ENCODE data around the gene FGFR3.
A peak's percentile ranks its signal among the peaks of the same experiment; 100 is the strongest.
"Not testable (repeated sequence)": the region's sequence is repeated elsewhere in the genome, so short reads cannot be mapped to it uniquely, and the experiment has no call there.

Gene FGFR3

DNA sequence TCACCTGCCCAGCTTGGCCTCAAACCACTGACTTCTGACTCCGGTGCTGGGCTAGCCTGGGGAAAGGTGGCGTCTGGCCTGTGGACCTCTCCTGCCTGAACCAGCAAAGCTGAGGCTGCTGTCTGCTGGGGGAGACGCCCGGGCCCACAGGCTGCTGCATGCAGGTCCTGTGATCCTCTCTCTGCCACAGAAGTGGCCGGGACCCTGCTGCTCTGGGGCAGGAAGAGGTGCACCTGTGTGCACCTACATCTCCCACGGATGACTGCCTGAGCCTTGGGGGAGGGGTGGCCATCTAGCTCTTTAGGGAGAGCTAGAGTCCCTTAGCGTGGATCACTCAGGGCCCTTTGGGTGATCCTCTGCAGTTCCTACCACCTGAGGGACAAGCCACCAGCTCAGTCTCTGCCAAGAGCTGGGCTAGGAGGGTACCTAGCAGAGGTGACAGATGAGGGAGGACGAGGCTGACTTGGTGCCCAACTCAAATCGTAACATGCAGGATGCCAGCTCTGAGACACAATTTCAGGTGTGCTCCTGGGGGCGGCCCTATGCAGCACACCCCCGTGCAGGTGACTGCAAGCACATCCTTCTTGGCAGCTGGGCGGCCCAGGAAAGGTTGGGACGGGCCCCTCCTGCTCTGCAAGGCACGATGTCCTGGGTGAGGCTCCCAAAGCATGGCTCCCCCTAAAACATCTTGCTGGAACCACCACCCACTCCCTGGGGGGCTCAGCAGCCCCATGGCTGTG lies 40.4 kb downstream of the FGFR3 start:
- Mint-ChIP-seq H3K4me3 (no peak overlapping the region), H3K27ac (no peak overlapping the region), H3K9me3 (no peaks in the 10 kb centered on the region), H3K4me1 (peaks cover 8% of the 10 kb centered on the region), H3K27me3 (no peaks in the 10 kb centered on the region), H3K36me3 (ENCODE audit: low read depth) (peaks cover 38% of the 10 kb centered on the region)
- ATAC-seq (peak; percentile 6), DNase-seq (no peak)

DNA sequence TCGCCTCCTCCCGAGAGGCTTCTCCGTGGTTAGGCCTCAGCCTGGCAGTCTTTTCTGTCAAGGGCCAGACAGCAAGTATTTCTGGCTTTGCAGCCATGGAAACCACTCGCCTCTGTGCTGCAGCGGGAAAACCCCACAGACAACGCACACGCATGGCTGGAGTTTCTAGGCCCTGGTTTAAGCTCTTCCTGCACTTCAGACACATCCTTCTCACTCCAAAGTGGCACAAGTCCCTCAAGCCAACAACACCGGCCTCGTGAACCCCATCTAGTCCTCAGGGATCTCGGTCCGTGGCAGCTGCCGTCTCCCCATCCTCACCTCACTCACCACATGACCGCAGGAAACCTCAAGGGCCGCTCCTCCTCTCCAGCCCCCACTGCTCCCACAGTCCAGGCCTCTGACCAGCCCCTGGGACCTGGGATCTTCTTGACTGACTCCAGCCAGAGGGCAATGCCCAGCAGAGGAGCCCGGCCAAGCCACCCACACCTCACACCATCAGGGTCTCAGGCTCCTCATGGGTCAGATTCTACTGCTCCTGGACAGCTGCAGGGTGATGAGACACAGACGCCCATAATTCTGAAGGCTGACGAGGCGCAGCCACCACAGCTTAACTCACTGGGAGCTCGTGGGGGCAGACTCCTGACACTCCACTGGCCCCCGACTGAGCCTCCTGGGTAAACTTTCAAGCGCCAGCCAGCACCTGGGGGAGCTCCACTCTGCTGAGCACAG lies 41.1 kb downstream of the FGFR3 start:
- ATAC-seq (peak; percentile 53), DNase-seq (no peak)
- Mint-ChIP-seq H3K9me3 (no peaks in the 10 kb centered on the region), H3K4me1 (peaks cover 8% of the 10 kb centered on the region), H3K4me3 (no peak overlapping the region), H3K27me3 (no peaks in the 10 kb centered on the region), H3K27ac (peak overlapping the region; percentile 80), H3K36me3 (ENCODE audit: low read depth) (peaks cover 42% of the 10 kb centered on the region)

DNA sequence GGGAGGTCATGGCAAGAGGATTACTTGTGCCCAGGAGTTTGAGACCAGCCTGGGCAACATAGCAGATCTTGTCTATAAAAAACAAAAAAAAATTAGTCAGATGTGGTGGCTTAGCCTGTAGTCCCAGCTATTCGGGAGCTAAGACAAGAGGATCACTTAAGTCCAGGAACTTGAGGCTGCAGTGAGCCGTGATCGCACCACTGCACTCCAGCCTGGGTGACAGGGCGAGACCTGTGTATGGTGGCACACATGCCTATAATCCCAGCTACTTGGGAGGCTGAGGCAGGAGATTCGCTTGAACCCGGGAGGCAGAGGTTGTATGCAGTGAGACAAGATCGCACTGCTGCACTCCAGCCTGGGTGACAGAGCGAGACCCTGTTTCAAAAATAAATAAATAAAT lies 42.7 kb downstream of the FGFR3 start:
- DNase-seq, H3K27me3 Mint-ChIP-seq, ATAC-seq, H3K9me3 Mint-ChIP-seq, H3K27ac Mint-ChIP-seq, H3K4me3 Mint-ChIP-seq, H3K4me1 Mint-ChIP-seq: not testable (repeated sequence)
- H3K36me3 Mint-ChIP-seq (ENCODE audit: low read depth), result peaks cover 38% of the 10 kb centered on the region

DNA sequence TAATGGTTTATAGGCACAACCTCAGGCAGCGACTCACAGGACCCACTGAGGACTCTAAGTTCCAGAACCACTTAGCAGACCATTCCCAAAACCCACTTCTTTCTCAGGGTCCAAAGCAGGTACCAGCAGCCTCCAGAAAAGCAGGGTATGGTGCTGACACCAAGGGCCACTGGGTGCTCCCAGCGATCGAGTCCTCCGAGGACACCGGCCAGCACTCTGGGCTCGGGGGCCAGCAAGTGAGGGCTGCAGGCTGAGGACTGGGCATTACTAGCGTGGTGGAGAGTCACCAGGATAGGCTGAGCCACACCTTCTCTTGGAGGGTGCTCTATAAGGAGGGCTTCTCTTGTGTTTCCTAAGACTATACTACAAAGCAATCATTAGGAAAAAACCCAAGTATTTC lies 43.6 kb downstream of the FGFR3 start:
- H3K9me3 Mint-ChIP-seq, result no peaks in the 10 kb centered on the region
- ATAC-seq (no peak), DNase-seq (no peak)
- no peak overlapping the region for H3K27ac Mint-ChIP-seq
- no peak overlapping the region for H3K4me3 Mint-ChIP-seq
- peaks cover 40% of the 10 kb centered on the region for H3K36me3 Mint-ChIP-seq (ENCODE audit: low read depth)
- peaks cover 8% of the 10 kb centered on the region for H3K4me1 Mint-ChIP-seq
- H3K27me3 Mint-ChIP-seq, result no peaks in the 10 kb centered on the region

DNA sequence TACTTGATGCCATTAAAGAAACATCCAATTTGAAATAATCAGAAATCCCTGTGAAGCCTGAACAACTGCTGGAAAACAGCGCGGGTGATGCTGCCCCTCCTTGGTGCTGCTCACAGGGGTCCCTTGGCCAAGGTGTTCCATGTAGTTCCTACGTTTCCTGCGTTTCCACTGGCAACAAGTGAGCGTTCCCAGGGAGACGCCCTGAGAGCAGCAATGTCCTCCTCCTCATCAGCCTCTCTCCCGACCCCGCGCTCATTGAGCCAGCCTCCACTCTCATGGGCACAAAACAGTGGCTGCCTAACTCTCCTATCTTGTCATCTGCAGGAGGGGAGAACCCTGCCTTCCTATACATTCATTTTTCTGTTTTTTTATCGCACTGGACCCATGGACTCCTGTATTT lies 44.0 kb downstream of the FGFR3 start:
- Mint-ChIP-seq H3K36me3 (ENCODE audit: low read depth) (peaks cover 38% of the 10 kb centered on the region), H3K9me3 (no peaks in the 10 kb centered on the region), H3K27ac (no peak overlapping the region), H3K27me3 (no peaks in the 10 kb centered on the region), H3K4me1 (peaks cover 8% of the 10 kb centered on the region), H3K4me3 (no peak overlapping the region)
- DNase-seq (no peak), ATAC-seq (no peak)

DNA sequence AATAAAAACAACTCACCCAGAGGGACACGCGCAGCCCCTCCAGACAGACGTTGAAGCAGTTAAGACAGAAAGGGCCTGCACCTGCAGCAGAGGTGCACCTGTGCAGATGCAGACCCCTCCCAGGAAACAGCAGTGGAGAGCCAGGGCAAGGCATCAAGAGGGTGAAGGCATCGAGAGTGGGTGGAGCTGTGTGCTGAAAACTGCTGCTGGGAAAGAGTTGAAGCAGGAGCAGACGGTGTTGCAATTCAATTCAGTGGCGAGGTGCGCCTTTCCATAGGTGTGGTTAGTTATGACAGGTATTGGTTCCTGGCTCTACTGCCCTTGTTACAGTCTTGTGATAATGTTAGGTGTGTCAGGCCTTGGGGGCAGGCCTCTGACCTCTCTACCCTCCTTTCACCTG lies 46.2 kb downstream of the FGFR3 start:
- Mint-ChIP-seq H3K27me3 (no peaks in the 10 kb centered on the region), H3K36me3 (ENCODE audit: low read depth) (peaks cover 43% of the 10 kb centered on the region), H3K27ac (no peak overlapping the region), H3K4me3 (no peak overlapping the region), H3K9me3 (no peaks in the 10 kb centered on the region), H3K4me1 (peaks cover 3% of the 10 kb centered on the region)
- DNase-seq, result no peak
- no peak for ATAC-seq

DNA sequence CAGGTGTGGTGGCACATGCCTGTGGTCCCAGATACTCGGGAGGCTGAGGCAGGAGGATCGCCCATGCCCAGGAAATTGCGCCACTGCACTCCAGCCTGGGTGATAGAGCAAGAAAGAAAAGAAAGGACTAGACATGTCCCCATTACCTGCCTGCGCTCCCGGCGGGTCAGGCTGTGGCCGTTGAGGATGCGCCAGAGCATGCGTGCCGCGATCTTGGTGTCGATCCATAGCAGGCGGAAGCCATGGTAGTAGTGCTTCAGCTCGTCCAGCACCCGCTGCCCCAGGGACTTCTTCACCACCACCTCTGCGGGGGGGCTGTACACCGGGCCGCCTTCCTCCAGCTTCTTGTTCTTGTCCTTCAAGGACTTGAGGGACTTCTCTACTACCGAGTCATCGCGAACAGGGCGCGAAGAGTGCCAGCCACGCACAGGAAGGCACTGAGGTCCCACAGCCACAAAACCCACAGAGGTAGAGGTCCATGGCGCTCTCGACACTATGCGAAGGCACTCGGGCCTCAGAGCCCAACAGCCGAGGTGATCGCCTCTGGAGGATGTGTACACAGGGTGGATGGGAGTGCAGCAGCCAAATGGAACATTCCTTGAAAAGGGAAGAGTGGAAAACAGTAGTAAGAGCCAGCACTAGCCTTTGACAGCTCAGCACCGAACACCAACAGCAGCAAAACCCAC lies 48.3 kb downstream of the FGFR3 start:
- Mint-ChIP-seq H3K27ac (no peak overlapping the region), H3K4me1 (no peaks in the 10 kb centered on the region), H3K36me3 (ENCODE audit: low read depth) (peaks cover 36% of the 10 kb centered on the region), H3K27me3 (no peaks in the 10 kb centered on the region), H3K9me3 (no peaks in the 10 kb centered on the region), H3K4me3 (no peak overlapping the region)
- DNase-seq (no peak), ATAC-seq (no peak)

DNA sequence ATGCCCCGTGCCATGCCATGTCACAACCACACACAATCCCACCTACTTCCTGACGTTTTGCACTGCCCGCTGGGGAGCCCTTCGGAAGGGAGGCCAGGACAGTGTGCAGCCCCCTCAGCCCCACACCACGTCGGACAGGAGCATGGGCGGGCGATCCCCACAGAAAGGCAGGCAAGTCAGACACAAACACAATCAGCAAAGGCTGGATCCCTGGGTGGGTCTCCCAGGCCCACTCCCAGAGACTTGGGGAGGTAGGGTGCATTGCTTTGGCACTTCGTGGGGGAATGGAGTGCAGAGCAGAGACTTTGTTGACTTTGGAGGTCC lies 48.8 kb downstream of the FGFR3 start:
- Mint-ChIP-seq H3K27me3 (no peaks in the 10 kb centered on the region), H3K27ac (no peak overlapping the region), H3K36me3 (ENCODE audit: low read depth) (peaks cover 39% of the 10 kb centered on the region), H3K4me3 (no peak overlapping the region), H3K9me3 (no peaks in the 10 kb centered on the region), H3K4me1 (no peaks in the 10 kb centered on the region)
- ATAC-seq (no peak), DNase-seq (no peak)

DNA sequence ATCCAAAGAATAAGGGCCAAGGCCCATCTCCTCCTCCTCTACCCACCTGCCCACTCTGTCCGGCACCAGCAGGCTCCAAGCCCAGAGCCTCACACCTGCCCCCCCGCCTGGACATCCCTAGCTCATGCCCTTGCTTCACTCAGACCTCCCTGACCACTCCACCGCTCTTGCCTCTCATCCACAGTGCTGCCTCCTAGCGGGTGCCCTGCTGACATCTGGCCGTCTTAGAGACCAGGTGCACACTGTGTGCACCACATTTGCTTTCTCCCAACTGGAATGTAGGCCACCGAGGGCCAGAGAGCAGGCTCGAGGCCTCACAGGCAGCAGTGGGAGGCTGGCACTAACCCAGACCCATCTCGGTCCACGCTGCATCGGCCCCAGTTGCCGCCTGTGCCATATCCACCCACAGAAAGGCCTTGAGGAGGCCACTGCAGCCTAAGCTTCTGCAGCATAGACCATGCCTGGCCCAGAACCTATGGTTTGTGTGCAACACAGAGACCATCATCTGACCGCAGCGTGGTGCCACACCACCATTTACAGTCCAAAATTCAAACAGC lies 49.3 kb downstream of the FGFR3 start:
- H3K36me3 Mint-ChIP-seq (ENCODE audit: low read depth), result peaks cover 40% of the 10 kb centered on the region
- H3K27me3 Mint-ChIP-seq, result no peaks in the 10 kb centered on the region
- H3K27ac Mint-ChIP-seq, result no peak overlapping the region
- no peak overlapping the region for H3K4me3 Mint-ChIP-seq
- no peak for ATAC-seq
- H3K9me3 Mint-ChIP-seq, result no peaks in the 10 kb centered on the region
- H3K4me1 Mint-ChIP-seq, result no peaks in the 10 kb centered on the region
- DNase-seq, result no peak

DNA sequence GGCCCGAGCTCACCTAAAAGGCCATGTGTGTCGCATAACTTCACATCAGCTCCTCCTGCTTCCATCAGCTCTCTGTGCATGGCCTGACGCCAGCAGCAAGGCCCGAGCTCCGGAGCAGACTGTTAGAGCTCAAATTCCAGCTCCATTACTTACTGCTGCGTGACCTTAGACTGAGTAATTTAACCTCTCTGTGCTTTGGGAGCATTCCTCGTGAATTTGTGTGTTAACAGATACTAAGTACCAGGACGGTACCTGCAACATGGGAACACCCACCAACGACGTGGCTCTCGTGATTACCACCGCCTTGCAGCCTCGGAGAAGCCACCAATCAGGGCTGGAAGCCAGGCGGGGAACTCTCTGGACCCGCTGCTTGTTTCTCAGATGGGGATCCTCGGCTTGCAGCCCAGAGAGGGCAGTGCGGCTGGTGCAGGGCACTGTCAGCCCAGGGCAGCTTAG lies 49.9 kb downstream of the FGFR3 start:
- Mint-ChIP-seq H3K27ac (no peak overlapping the region), H3K9me3 (no peaks in the 10 kb centered on the region), H3K27me3 (no peaks in the 10 kb centered on the region), H3K36me3 (ENCODE audit: low read depth) (peaks cover 40% of the 10 kb centered on the region), H3K4me1 (no peaks in the 10 kb centered on the region), H3K4me3 (no peak overlapping the region)
- no peak for DNase-seq
- no peak for ATAC-seq

DNA sequence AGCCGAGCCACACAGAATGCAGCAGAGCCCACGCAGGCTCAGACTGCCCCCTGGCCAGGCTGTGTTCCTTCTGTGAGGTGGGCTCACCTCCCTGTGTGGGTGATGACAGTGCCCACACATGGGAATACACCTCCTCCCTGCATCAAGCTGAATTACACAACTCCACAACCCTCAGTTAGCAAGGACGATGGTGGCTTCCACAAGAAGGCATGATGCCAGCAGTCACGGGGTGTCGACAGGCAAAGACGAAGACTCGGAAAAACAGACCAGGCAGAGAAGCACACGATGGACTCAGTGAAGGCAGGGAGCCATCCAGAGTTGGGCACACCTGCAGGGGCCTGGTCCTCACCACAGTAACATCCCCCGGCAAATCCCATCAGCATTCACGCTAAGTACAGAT lies 50.8 kb downstream of the FGFR3 start:
- DNase-seq (no peak), ATAC-seq (no peak)
- no peaks in the 10 kb centered on the region for H3K27me3 Mint-ChIP-seq
- H3K27ac Mint-ChIP-seq, result no peak overlapping the region
- no peaks in the 10 kb centered on the region for H3K4me1 Mint-ChIP-seq
- no peaks in the 10 kb centered on the region for H3K9me3 Mint-ChIP-seq
- no peak overlapping the region for H3K4me3 Mint-ChIP-seq
- H3K36me3 Mint-ChIP-seq (ENCODE audit: low read depth), result peaks cover 42% of the 10 kb centered on the region

DNA sequence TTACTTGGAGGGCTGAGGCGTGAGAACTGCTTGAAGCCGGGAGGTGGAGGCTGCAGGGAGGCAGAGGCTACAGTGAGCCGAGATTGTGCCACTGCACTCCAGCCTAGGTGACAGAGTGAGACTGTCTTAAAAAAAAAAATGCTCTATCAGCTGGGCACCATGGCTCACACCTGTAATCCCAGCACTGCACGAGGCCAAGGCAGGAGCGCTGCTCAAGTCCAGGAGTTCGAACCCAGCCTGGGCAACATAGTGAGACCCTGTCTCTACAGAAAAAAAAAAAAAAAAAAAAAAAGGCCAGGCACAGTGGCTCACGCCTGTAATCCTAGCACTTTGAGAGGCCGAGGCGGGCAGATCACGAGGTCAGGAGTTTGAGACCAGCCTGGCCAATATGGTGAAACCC lies 51.5 kb downstream of the FGFR3 start:
- not testable (repeated sequence) for H3K9me3 Mint-ChIP-seq, H3K4me3 Mint-ChIP-seq, H3K27me3 Mint-ChIP-seq, H3K4me1 Mint-ChIP-seq, H3K27ac Mint-ChIP-seq, DNase-seq, ATAC-seq
- H3K36me3 Mint-ChIP-seq (ENCODE audit: low read depth), result peaks cover 36% of the 10 kb centered on the region

DNA sequence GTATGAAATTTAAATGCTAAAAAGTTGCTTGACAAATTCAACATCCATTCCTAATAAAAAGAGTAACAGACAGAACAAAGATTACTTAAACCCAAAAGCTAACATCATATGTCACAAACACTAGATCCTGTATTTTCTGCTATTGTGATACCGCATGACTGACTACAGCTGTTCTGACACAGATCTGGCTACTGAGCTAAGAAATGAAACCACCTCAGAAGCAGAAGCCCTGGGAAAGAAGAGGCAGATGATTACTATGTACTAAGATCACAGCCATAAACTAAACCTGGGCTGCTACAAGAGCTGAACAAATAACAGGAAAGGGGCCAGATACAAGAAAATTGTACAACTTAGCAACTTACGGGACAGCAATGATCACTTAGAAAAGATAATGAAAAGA lies 53.5 kb downstream of the FGFR3 start:
- H3K9me3 Mint-ChIP-seq, result no peaks in the 10 kb centered on the region

DNA sequence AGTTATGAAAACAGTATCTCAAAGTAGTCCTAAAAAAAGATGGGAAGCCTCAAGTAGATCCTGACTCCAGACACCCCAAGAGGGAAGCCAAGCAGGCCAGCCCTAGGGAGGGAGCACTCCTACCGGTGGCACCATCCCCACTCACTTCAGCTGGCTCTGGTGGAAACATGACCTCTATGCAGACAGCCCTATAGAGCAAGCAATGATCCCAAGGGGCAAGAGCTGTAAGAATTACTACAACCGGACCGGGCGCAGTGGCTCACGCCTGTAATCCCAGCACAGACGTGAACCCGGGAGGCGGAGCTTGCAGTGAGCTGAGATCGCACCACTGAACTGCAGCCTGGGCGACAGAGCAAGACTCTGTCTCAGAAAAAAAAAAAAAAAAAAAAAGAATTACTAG lies 57.2 kb downstream of the FGFR3 start:
- ATAC-seq (no peak), DNase-seq (no peak)
- Mint-ChIP-seq H3K27ac (no peak overlapping the region), H3K36me3 (ENCODE audit: low read depth) (peaks cover 26% of the 10 kb centered on the region), H3K4me3 (no peak overlapping the region), H3K9me3 (no peaks in the 10 kb centered on the region), H3K4me1 (peaks cover 39% of the 10 kb centered on the region), H3K27me3 (no peaks in the 10 kb centered on the region)

More for the DNA sequence above, 53.5 kb downstream of the FGFR3 start:
- Mint-ChIP-seq H3K27ac (no peak overlapping the region), H3K27me3 (no peaks in the 10 kb centered on the region), H3K4me1 (peaks cover 7% of the 10 kb centered on the region), H3K4me3 (no peak overlapping the region), H3K36me3 (ENCODE audit: low read depth) (peaks cover 34% of the 10 kb centered on the region)
- ATAC-seq, result no peak
- no peak for DNase-seq

DNA sequence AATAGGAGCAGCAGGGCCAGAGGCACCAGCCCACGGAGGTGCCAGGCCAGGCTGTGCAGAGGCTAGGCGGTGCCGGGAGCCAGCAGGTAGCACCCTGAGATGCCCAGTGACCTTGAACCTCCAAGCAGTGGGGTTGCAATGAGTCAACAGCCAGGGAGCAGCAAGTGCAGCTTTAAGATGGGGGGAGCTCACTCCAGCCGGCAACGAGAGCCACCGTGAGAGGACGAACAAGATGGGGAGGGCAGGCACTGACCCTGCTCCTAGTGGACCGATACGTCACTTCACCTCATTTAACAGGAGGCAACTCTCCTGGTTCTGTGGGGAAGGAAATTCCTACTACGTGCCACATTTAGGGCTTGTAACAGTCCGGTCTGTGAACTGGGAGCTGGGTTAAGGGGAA lies 58.1 kb downstream of the FGFR3 start:
- Mint-ChIP-seq H3K27me3 (no peaks in the 10 kb centered on the region), H3K36me3 (ENCODE audit: low read depth) (peaks cover 26% of the 10 kb centered on the region), H3K4me3 (no peak overlapping the region), H3K9me3 (no peaks in the 10 kb centered on the region), H3K4me1 (peaks cover 39% of the 10 kb centered on the region), H3K27ac (no peak overlapping the region)
- ATAC-seq (no peak), DNase-seq (no peak)
